Heart left ventricle (tissue), 13 donors: ENCODE results near the gene ZBTB7C.

Experiments used
- POLR2A ChIP-seq, 2 donors: fragments of 450-650 bp; IDR thresholded peaks; one replicate each; pipeline ENCODE4 v1.6.1; 2017; ENCODE audit warnings: antibody characterized with exemption in 2 of 2, mild to moderate bottlenecking in 2 of 2, moderate library complexity in 2 of 2
- TF ChIP-seq, protein P1 (sequence below), 12 donors: fragments of 200-600 bp; sonication (generic) in 4 of 12; IDR thresholded peaks; one replicate each; pipeline versions ENCODE4 v1.5.0 to v1.8.0; 2018 to 2022; ENCODE audit warnings: antibody characterized with exemption in 12 of 12, mild to moderate bottlenecking in 5 of 12
- donor health status: ischemic (EF 13 %, LVEDD 7.1; RV severe dilation, severe dysfunction).
- donor health status: DM: no; HTN: yes; CAD: no.
- donor health status: DM: no; HTN: no; CAD: no.
- donor health status: ischemic (EF 25% LVEDD 6.9; RV normal size, moderate dysfunction).
- donor health status: ischemic (EF 25% LVEDD 5.7; RV mildly dilated, moderate dysfunction).
- donor health status: ischemic (EF 35%, LVEDD 5.7; RV mildly dilated, moderate dysfunction).
- donor health status: nonischemic (EF 11% LVEDD 7.7; RV severe dilation, severe dysfunction).
- donor health status: DM: yes; HTN: yes; CAD: no.
- donor health status: PGD.
- donor health status: ischemic (EF 29% LVEDD 5.4; RV normal size, mild dysfunction).
- donor health status: nonischemic (EF 23%, LVEDD 6.1; RV moderate dilation, normal function).

DNA sequence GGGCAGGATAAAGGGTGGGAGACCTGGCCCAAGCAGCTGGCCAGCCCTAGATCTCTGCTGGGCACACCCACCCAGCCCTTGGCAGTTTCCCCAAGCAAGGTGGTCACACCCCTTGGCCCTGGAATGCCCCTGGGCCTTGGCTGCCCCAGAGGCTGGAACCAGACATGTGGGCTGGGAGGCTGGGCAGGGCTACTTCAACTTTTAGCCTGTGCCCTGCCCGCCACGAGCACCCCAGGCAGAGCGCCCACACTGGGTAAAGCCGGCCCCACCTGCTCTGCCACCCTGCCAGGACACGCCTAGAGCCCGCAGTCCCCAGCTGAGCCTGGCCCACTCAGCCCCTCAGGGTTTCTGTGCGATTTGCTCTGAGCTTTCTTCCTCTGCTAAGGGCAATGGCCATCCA is 359.0 kb downstream of the ZBTB7C start:
- TF ChIP-seq, protein P1, sequence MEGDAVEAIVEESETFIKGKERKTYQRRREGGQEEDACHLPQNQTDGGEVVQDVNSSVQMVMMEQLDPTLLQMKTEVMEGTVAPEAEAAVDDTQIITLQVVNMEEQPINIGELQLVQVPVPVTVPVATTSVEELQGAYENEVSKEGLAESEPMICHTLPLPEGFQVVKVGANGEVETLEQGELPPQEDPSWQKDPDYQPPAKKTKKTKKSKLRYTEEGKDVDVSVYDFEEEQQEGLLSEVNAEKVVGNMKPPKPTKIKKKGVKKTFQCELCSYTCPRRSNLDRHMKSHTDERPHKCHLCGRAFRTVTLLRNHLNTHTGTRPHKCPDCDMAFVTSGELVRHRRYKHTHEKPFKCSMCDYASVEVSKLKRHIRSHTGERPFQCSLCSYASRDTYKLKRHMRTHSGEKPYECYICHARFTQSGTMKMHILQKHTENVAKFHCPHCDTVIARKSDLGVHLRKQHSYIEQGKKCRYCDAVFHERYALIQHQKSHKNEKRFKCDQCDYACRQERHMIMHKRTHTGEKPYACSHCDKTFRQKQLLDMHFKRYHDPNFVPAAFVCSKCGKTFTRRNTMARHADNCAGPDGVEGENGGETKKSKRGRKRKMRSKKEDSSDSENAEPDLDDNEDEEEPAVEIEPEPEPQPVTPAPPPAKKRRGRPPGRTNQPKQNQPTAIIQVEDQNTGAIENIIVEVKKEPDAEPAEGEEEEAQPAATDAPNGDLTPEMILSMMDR (IDR thresholded peaks at IDR 0.05): no peak
- TF ChIP-seq POLR2A (IDR thresholded peaks at IDR 0.05): no peak
